Ascending aorta (tissue), 2 donors: Measurements from ENCODE around the gene CAMK4. TPM values are rescaled to one million over a fixed set of nuclear protein-coding genes. Genes with fewer than 3 reads are reported as not detected.

Experiments
- DNase-seq, 2 donors: peaks; one replicate each; pipeline ENCODE4 v3.0.0-alpha.2; 2019; ENCODE audit warnings: low spot score in 2 of 2
- H3K27ac ChIP-seq, 2 donors: fragments of 200-600 bp; sonication (generic); one replicate each; pipeline ENCODE4 v1.5.1; 2016 to 2017; ENCODE audit warnings: mild to moderate bottlenecking in 1 of 2
- H3K27me3 ChIP-seq: fragments of 200-600 bp; sonication (generic); one replicate; pipeline ENCODE4 v1.5.1; 2017
- H3K36me3 ChIP-seq, 2 donors: fragments of 200-600 bp; sonication (generic); one replicate each; pipeline ENCODE4 v1.5.1; 2016
- H3K4me1 ChIP-seq, 2 donors: fragments of 200-600 bp; sonication (generic); one replicate each; pipeline ENCODE4 v1.5.1; 2016 to 2017; ENCODE audit warnings: mild to moderate bottlenecking in 1 of 2
- H3K4me3 ChIP-seq, 2 donors: fragments of 200-600 bp; sonication (generic); one replicate each; pipeline ENCODE4 v1.5.1; 2016 to 2017; ENCODE audit warnings: mild to moderate bottlenecking in 1 of 2
- H3K9me3 ChIP-seq, 2 donors: fragments of 200-600 bp; sonication (generic); one replicate each; pipeline ENCODE4 v1.5.1; 2016
- intact Hi-C: fragments of 100-400 bp; cut with DNase I; formaldehyde crosslinking; loops from one replicate; pipeline ENCODE4 v1.15.1; 2023
- total RNA-seq: library from RNA; depleted of rRNA; stranded (reverse); fragments of >200 nt; gene quantifications from one replicate; pipeline ENCODE4 v1.1.0, GENCODE V29; 2016
- TF ChIP-seq, protein P1 (sequence below), 3 experiments: fragments of 200-600 bp in 2 of 3; fragments of 450-650 bp in 1 of 3; sonication (generic) in 2 of 3; IDR thresholded peaks; one replicate each; pipeline ENCODE4 v1.5.1; 2016 to 2019; ENCODE audit warnings: antibody characterized with exemption in 3 of 3, mild to moderate bottlenecking in 1 of 3, moderate library complexity in 1 of 3

CAMK4 gene
- total RNA-seq, 1 donor from 2014 or later = under 0.01 TPM

- TF ChIP-seq, protein P1, sequence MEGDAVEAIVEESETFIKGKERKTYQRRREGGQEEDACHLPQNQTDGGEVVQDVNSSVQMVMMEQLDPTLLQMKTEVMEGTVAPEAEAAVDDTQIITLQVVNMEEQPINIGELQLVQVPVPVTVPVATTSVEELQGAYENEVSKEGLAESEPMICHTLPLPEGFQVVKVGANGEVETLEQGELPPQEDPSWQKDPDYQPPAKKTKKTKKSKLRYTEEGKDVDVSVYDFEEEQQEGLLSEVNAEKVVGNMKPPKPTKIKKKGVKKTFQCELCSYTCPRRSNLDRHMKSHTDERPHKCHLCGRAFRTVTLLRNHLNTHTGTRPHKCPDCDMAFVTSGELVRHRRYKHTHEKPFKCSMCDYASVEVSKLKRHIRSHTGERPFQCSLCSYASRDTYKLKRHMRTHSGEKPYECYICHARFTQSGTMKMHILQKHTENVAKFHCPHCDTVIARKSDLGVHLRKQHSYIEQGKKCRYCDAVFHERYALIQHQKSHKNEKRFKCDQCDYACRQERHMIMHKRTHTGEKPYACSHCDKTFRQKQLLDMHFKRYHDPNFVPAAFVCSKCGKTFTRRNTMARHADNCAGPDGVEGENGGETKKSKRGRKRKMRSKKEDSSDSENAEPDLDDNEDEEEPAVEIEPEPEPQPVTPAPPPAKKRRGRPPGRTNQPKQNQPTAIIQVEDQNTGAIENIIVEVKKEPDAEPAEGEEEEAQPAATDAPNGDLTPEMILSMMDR (IDR thresholded peaks at IDR 0.05) = no peak
- Histone ChIP-seq H3K4me1 (no peaks in the 10 kb centered on the region), H3K4me3 (no peak overlapping the region), H3K27ac (no peak overlapping the region), H3K27me3 (no peaks in the 10 kb centered on the region), H3K36me3 (no peaks in the 10 kb centered on the region), H3K9me3 (no peaks in the 10 kb centered on the region)
- no peak for DNase-seq
- intact Hi-C loops = no loop called here
These were observed 86.8 kb downstream of the CAMK4 start for GRCh38 chr5:111310711-111311620.

DNA sequence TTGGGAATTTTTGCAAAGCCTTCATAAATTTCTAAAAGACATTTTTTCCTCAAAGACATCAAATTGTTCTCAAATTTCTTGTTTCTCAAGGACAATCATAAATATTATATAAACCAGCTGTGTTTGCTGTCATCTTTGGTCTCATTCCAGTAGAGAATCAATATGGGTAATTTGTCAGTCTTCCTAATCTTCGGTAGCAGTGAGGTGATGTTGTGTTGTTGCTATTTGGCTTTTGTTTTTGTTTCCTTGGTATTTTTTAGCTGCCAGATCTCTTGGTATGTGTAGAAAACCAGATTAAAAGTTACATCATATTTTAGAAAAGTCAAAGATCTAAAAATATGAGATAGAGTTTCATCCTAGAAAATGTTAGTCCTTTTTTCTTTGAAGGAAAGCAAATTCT is 87.5 kb downstream of the CAMK4 start:
- Histone ChIP-seq H3K4me1 (no peaks in the 10 kb centered on the region), H3K4me3 (no peak overlapping the region), H3K27ac (no peak overlapping the region), H3K36me3 (no peaks in the 10 kb centered on the region), H3K27me3 (no peaks in the 10 kb centered on the region), H3K9me3 (no peaks in the 10 kb centered on the region)
- TF ChIP-seq, protein P1 (IDR thresholded peaks at IDR 0.05) = no peak
- intact Hi-C loops = no loop called here
- no peak for DNase-seq

DNA sequence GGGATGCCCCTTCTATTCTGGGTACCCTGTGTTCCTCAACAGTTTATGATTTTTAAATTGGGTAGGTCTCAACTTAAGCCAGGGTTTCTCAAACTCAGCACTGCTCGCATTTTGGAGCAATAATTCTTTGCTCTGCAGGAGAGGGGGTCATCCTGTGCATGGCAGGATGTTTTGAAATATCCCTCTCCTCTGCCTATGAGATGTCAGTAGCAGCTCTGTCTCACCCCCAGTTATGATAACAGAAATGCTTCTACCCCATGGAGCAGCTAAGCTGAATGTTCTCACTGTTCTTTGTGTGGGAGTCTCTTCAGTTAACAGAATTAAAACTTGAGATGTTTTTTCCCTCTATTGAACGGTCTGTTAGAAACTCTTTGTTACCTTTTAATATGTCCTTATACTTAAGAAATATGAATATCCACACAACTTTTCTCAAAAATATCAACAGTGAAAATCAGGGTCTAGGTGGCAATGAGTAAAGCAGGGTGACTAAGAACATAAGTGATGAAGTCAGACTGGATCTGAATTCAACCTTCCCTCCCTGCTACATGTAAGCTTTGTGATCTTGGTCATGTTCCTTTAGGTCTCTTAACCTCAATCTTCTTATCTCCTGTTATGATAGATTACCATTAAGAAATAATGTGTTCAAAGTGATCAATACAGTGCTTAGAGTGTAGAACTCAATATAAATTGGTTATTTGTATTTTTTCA is 89.0 kb downstream of the CAMK4 start:
- H3K9me3 ChIP-seq = no peaks in the 10 kb centered on the region
- no peak for DNase-seq
- intact Hi-C loops = no loop called here
- TF ChIP-seq, protein P1 (IDR thresholded peaks at IDR 0.05) = no peak
- no peaks in the 10 kb centered on the region for H3K4me1 ChIP-seq
- H3K27me3 ChIP-seq = no peaks in the 10 kb centered on the region
- H3K27ac ChIP-seq = no peak overlapping the region
- H3K36me3 ChIP-seq = no peaks in the 10 kb centered on the region
- no peak overlapping the region for H3K4me3 ChIP-seq

- TF ChIP-seq, protein P1 (IDR thresholded peaks at IDR 0.05) = no peak
- no peaks in the 10 kb centered on the region for H3K9me3 ChIP-seq
- DNase-seq = no peak
- no peaks in the 10 kb centered on the region for H3K27me3 ChIP-seq
- no peaks in the 10 kb centered on the region for H3K4me1 ChIP-seq
- no peaks in the 10 kb centered on the region for H3K36me3 ChIP-seq
- no peak overlapping the region for H3K4me3 ChIP-seq
- intact Hi-C loops = no loop called here
- H3K27ac ChIP-seq = no peak overlapping the region
These were observed 96.8 kb downstream of the CAMK4 start for GRCh38 chr5:111320953-111321352.

DNA sequence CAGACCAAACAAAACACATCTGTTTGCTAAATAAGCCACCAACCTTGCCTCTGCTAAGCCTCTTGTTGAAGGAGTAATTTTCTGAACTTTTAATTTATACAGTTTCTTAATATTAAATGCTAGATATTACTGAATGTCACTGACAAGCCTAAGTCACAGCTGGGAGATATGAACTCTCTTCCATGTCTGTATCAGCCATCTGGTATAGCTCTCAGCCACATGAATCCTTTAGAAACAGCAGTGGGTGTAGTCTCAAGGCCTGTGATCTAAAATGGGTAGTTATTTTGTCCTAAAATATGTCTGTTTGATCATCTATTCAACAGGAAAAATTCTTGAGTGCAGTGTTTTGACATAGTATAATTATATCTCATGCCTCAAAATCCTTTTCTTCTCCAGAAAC is 97.2 kb downstream of the CAMK4 start:
- Histone ChIP-seq H3K36me3 (no peaks in the 10 kb centered on the region), H3K9me3 (no peaks in the 10 kb centered on the region), H3K27me3 (no peaks in the 10 kb centered on the region), H3K27ac (no peak overlapping the region), H3K4me1 (no peaks in the 10 kb centered on the region), H3K4me3 (no peak overlapping the region)
- intact Hi-C loops = no loop called here
- DNase-seq = no peak
- TF ChIP-seq, protein P1 (IDR thresholded peaks at IDR 0.05) = no peak
